ENCODE results near the gene APBA1.

DNA sequence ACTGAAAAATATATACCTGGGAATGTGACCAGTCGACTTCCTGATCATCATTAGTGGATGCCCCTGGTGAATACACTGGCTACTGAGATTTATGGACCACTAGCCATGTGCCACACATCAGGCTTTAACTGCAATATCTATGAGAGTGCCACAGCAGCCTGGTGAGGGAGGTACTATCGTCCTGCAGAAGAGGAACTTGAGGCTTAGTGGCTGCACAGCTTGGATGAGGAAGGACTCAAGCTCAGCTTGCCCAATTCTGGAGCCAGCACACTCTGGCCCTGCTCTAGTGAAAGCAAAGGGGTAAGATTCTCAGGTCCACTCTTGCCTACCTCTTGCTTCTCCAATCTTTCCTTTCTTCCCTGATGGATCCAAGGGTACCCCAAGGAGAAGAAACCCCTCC lies 217.8 kb downstream of the APBA1 start:
- TF ChIP-seq, protein P1, sequence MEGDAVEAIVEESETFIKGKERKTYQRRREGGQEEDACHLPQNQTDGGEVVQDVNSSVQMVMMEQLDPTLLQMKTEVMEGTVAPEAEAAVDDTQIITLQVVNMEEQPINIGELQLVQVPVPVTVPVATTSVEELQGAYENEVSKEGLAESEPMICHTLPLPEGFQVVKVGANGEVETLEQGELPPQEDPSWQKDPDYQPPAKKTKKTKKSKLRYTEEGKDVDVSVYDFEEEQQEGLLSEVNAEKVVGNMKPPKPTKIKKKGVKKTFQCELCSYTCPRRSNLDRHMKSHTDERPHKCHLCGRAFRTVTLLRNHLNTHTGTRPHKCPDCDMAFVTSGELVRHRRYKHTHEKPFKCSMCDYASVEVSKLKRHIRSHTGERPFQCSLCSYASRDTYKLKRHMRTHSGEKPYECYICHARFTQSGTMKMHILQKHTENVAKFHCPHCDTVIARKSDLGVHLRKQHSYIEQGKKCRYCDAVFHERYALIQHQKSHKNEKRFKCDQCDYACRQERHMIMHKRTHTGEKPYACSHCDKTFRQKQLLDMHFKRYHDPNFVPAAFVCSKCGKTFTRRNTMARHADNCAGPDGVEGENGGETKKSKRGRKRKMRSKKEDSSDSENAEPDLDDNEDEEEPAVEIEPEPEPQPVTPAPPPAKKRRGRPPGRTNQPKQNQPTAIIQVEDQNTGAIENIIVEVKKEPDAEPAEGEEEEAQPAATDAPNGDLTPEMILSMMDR (conservative IDR thresholded peaks at IDR 0.05) = no peak
- no peak for TF ChIP-seq ZFX (IDR thresholded peaks at IDR 0.05)

Data from C4-2B (cell line).